WI38 (cell line): ENCODE measurements around the gene EYA2.

Source experiments
- H3K4me3 ChIP-seq: 2 replicates; pipeline ENCODE4 v1.5.1; 2011; ENCODE audit warnings: low read depth, mild to moderate bottlenecking, control low read depth, low read length
- TF ChIP-seq, protein P1 (sequence below): IDR thresholded peaks from 2 replicates; pipeline ENCODE4 v1.5.1; 2012; ENCODE audit warnings: low read depth, mild to moderate bottlenecking, control low read depth, low read length

EYA2 gene

GRCh38 chr20:46852313-46852712 lies 42.3 kb upstream of the EYA2 start:
- TF ChIP-seq, protein P1, sequence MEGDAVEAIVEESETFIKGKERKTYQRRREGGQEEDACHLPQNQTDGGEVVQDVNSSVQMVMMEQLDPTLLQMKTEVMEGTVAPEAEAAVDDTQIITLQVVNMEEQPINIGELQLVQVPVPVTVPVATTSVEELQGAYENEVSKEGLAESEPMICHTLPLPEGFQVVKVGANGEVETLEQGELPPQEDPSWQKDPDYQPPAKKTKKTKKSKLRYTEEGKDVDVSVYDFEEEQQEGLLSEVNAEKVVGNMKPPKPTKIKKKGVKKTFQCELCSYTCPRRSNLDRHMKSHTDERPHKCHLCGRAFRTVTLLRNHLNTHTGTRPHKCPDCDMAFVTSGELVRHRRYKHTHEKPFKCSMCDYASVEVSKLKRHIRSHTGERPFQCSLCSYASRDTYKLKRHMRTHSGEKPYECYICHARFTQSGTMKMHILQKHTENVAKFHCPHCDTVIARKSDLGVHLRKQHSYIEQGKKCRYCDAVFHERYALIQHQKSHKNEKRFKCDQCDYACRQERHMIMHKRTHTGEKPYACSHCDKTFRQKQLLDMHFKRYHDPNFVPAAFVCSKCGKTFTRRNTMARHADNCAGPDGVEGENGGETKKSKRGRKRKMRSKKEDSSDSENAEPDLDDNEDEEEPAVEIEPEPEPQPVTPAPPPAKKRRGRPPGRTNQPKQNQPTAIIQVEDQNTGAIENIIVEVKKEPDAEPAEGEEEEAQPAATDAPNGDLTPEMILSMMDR: no peak
- H3K4me3 ChIP-seq: no peak overlapping the region

- no peak overlapping the region for H3K4me3 ChIP-seq
- TF ChIP-seq, protein P1: no peak
Measured at GRCh38 chr20:46853926-46854325, 40.7 kb upstream of the EYA2 start.

DNA sequence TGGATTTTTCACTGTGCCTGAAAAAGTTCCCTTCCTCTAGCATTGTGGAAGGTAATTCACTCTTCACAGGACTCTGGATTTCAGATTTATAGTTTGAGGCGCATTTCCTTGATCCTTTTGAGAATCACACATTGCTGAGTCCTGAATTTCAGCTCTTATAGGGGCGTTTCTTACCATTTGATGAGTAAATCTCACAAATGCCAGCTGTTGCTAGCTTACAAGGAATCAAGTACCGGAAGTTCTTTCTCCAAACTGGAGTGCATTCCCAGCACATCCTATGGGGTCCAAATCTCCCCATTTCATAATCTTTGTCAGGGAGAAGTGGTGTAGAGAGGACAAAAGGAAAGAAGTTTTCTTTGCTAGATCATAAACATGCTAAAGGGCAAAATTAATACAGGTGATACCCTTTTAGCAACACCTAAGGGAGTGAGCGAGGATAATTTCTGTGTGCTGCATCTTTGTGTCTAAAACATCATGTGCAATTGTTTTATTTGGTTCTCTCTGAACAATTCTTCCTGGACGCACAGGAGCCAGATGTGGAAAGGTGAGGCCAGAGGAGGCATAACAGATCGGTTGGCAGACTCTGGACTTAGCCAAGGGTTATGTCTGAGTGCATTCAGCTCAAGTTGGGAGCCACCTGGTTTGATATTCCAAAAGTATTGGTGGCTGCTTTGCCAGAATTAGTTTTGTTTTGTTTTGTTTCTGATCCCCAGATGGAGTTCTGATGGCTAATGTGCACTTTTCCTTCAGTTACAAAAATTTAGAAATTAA lies 37.4 kb upstream of the EYA2 start:
- TF ChIP-seq, protein P1: no peak

GRCh38 chr20:46865824-46866223 lies 28.8 kb upstream of the EYA2 start:
- H3K4me3 ChIP-seq: no peak overlapping the region
- TF ChIP-seq, protein P1: no peak

More for the DNA sequence above, 37.4 kb upstream of the EYA2 start:
- no peak overlapping the region for H3K4me3 ChIP-seq

DNA sequence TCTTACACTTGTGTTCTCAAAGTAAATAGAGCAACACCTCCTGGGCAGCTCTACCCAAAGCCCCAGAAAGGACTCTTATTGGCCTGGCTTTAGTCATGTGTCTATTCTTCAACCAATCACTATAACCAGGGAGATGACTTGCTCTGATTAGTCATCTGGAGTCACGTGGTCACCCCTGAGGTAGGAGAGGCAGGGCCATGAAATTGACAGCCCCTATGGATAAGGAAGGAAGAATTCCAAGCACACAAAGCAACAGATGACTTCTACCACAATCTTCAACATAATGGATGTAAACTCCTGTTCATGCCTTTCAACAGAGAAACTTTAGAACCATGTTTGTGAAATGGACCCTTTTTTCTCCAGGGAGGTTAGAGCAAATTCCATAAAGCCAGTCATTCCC lies 24.6 kb upstream of the EYA2 start:
- H3K4me3 ChIP-seq: no peak overlapping the region
- TF ChIP-seq, protein P1: no peak

- TF ChIP-seq, protein P1: no peak
- H3K4me3 ChIP-seq: peak overlapping the region; percentile 52
Measured at GRCh38 chr20:46872328-46873211, 22.1 kb upstream of the EYA2 start.

GRCh38 chr20:46875059-46875458 lies 19.6 kb upstream of the EYA2 start:
- TF ChIP-seq, protein P1: no peak
- no peak overlapping the region for H3K4me3 ChIP-seq
